Measurements from ENCODE around the gene SLC25A25. TPM values are rescaled to one million over a fixed set of nuclear protein-coding genes. Genes with fewer than 3 reads are reported as not detected.

Gene SLC25A25
- total and polyA plus RNA-seq, 9 of the 15 experiments (the other 6 are each of a cell fraction or from before 2014, with no cell fraction given): 0.07 to 35.9 (median 23.2) TPM

DNA sequence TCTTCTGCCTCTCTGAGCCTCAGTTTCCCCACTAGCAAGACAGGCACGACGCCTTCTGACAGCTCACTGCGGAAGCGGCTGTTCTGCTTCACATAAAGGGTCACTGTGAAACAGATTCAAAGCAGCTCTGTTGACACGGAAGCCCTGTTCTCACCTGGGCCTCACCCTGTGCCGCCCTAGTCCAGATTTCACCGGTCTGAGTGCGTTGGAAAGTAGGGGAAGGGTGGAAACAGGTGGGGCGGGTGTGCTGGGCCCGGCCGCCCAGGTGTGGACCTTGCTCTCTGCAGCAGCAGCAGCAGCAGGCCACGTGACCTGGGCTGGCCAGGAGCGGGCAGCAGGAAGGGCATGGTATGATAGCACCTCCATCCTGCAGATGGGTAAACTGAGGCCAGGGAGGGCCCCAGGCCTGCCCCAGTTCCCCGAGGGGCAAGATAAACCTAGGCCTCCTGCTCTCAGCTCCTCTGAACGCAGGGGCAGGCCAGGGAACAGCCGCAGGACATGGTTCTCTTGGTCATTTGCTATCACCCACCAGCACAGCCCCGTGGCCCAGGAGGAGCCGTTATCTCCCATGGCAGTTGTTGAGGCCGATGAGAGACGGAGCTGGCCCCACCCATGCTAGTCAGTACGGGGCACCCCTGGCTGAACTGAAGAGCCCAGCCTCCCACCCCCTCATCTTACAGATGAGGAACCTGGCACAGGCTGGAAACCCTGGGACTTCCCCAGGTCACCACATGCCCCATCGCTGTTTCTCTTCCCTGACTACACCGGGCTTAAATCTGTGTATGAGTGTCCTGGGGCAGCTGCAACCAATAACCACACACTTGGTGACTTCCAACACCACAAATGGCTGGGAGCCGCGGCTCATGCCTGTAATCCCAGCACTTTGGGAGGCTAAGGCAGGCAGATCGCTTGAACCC, 47.4 kb downstream of the SLC25A25 start (continued):
- peak; percentile 49; the same call in 1 of the 2 replicates for TF ChIP-seq POLR2G (IDR thresholded peaks at IDR 0.05; ENCODE audit: low read depth, low read length)
- no peak for TF ChIP-seq MTF1 (CRISPR knock-in tag; IDR thresholded peaks at IDR 0.05; ENCODE audit: borderline replicate concordance)
- TF ChIP-seq, protein P1, sequence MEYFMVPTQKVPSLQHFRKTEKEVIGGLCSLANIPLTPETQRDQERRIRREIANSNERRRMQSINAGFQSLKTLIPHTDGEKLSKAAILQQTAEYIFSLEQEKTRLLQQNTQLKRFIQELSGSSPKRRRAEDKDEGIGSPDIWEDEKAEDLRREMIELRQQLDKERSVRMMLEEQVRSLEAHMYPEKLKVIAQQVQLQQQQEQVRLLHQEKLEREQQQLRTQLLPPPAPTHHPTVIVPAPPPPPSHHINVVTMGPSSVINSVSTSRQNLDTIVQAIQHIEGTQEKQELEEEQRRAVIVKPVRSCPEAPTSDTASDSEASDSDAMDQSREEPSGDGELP (CRISPR knock-in tag; IDR thresholded peaks at IDR 0.05; ENCODE audit: borderline replicate concordance): peak; percentile 80
- TF ChIP-seq POLR2AphosphoS2 (IDR thresholded peaks at IDR 0.05; ENCODE audit: low read length): no peak
- TF ChIP-seq SNRNP70 (optimal IDR thresholded peaks at IDR 0.05; ENCODE audit: low read depth, low read length): no peak
- TF ChIP-seq NFXL1 (CRISPR knock-in tag; IDR thresholded peaks at IDR 0.05): no peak
- TF ChIP-seq ZNF785 (CRISPR knock-in tag; IDR thresholded peaks at IDR 0.05): no peak
- TF ChIP-seq ZNF79 (CRISPR knock-in tag; IDR thresholded peaks at IDR 0.05; ENCODE audit: low read depth): no peak
- TF ChIP-seq MEF2D (tag; conservative IDR thresholded peaks at IDR 0.05; ENCODE audit: low read depth): no peak
- peak; percentile 62; the same call in 1 of the 2 replicates for TF ChIP-seq NCOA1 (IDR thresholded peaks at IDR 0.05; ENCODE audit: low read depth)
- no peak for TF ChIP-seq SAFB2 (IDR thresholded peaks at IDR 0.05; ENCODE audit: borderline replicate concordance, low read depth, low read length, severe bottlenecking)
- TF ChIP-seq ZNF282 (CRISPR knock-in tag; IDR thresholded peaks at IDR 0.05): no peak
- TF ChIP-seq, protein P2, sequence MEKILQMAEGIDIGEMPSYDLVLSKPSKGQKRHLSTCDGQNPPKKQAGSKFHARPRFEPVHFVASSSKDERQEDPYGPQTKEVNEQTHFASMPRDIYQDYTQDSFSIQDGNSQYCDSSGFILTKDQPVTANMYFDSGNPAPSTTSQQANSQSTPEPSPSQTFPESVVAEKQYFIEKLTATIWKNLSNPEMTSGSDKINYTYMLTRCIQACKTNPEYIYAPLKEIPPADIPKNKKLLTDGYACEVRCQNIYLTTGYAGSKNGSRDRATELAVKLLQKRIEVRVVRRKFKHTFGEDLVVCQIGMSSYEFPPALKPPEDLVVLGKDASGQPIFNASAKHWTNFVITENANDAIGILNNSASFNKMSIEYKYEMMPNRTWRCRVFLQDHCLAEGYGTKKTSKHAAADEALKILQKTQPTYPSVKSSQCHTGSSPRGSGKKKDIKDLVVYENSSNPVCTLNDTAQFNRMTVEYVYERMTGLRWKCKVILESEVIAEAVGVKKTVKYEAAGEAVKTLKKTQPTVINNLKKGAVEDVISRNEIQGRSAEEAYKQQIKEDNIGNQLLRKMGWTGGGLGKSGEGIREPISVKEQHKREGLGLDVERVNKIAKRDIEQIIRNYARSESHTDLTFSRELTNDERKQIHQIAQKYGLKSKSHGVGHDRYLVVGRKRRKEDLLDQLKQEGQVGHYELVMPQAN (IDR thresholded peaks at IDR 0.05; ENCODE audit: borderline replicate concordance): no peak
- no peak for TF ChIP-seq ZNF668 (CRISPR knock-in tag; IDR thresholded peaks at IDR 0.05)
- peak; percentile 56; the same call in 1 of the 2 replicates for TF ChIP-seq EP400 (IDR thresholded peaks at IDR 0.05)
- TF ChIP-seq ZKSCAN3 (CRISPR knock-in tag; IDR thresholded peaks at IDR 0.05): no peak
- no peak for TF ChIP-seq RBM34 (IDR thresholded peaks at IDR 0.05; ENCODE audit: borderline replicate concordance, insufficient read depth, low read length)
- no peak for TF ChIP-seq RFX7 (CRISPR knock-in tag; IDR thresholded peaks at IDR 0.05)
- no peak for TF ChIP-seq HIVEP1 (CRISPR knock-in tag; IDR thresholded peaks at IDR 0.05)
- TF ChIP-seq POU5F1 (IDR thresholded peaks at IDR 0.05; ENCODE audit: borderline replicate concordance, low read depth, low read length, partially characterized antibody): no peak
- TF ChIP-seq KAT7 (CRISPR knock-in tag; IDR thresholded peaks at IDR 0.05; ENCODE audit: borderline replicate concordance): no peak
- 0 out of 2 replicates have a peak, but pooled peaks have one; percentile 39 for TF ChIP-seq NR2C1 (IDR thresholded peaks at IDR 0.05)
- peak; percentile 26 for TF ChIP-seq NR2C1 (tag; IDR thresholded peaks at IDR 0.05)
- no peak for TF ChIP-seq TAF7 (tag; IDR thresholded peaks at IDR 0.05)
- 0 out of 2 replicates have a peak, but pooled peaks have one; percentile 23 for TF ChIP-seq JUN (IDR thresholded peaks at IDR 0.05; ENCODE audit: borderline replicate concordance, low read depth, low read length)
- TF ChIP-seq JUN (CRISPR knock-in tag; IDR thresholded peaks at IDR 0.05; ENCODE audit: borderline replicate concordance): no peak
- TF ChIP-seq BCL6 (CRISPR knock-in tag; IDR thresholded peaks at IDR 0.05): no peak
- peak; percentile 96 for TF ChIP-seq HMGN3 (IDR thresholded peaks at IDR 0.05; ENCODE audit: borderline replicate concordance, extremely low read depth, insufficient read length, low read depth, low read length)
